C4-2B (cell line): ENCODE data around the gene OSBPL9.
"Not testable (repeated sequence)": the region's sequence is repeated elsewhere in the genome, so short reads cannot be mapped to it uniquely, and the experiment has no call there.

Experiments used
- H3K27ac ChIP-seq: fragments of 450-650 bp; 2 replicates; pipeline ENCODE4 v1.5.1; 2017
- CTCF ChIP-seq: fragments of 450-650 bp; conservative IDR thresholded peaks from 2 replicates; pipeline ENCODE4 v1.5.1; 2017; ENCODE audit warnings: mild to moderate bottlenecking
- ZFX ChIP-seq: fragments of 450-650 bp; IDR thresholded peaks from 2 replicates; pipeline ENCODE4 v1.6.1; 2017

Gene OSBPL9

GRCh38 chr1:51729824-51730301 lies 113.0 kb downstream of the OSBPL9 start:
- no peak overlapping the region for H3K27ac ChIP-seq
- TF ChIP-seq CTCF, result no peak
- TF ChIP-seq ZFX, result no peak

DNA sequence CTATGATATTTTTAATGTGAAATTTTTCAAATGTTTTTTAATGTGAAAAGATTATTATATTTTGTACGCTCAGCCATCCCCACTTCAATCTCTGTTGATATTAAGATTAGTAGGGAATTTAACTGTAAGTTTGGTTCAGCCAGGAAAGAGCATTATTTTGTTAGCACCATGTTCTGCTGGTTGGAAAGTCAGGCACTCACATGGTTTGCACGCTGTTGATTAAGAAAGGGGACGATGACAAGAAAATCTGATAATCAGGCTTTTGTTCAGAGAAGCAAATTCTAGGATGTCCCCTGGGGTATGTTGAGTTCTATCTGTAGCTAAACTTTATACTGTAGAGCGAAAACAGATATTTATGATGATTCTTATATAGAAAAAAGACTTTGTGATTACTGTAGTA lies 115.1 kb downstream of the OSBPL9 start:
- no peak overlapping the region for H3K27ac ChIP-seq

DNA sequence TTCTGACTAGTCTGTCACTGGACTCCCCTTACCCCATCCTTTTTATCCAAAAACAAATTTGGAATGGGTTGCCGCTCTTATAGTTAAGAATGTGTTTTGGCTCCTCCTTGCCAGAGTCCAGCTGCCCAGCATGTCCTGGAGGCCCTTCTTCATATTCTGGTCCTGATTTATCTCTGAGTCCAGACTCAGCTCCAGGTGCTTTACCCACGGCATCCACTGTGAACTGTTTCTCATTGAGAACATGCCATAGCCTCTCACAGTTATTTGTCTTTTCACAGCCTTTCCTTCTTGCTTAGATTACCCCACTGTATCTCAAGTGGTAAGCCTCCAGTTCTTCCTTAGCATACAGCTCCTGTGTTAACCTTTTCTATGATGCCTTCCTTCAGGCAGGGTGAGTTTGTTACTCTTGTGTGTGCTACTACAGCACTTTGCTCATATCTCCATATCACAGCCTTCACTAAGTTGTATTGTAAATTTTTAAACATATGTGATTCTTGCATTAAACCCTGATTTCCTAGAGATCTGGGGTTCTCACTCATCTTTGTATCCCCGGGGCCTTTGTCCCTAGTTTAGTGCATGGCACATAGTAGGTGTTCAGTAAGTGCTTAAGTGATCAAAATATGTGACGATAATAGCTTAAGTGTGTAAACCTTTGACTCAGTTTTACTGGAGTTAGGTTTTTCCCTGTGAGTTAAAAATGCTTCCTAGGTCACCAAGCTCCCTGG lies 116.0 kb downstream of the OSBPL9 start:
- TF ChIP-seq ZFX (no peak), CTCF (no peak)
- H3K27ac ChIP-seq, result no peak overlapping the region

More for the DNA sequence above, 115.1 kb downstream of the OSBPL9 start:
- TF ChIP-seq ZFX (no peak), CTCF (no peak)

- H3K27ac ChIP-seq, result not testable (repeated sequence)
Observed at GRCh38 chr1:51733426-51733774, 116.5 kb downstream of the OSBPL9 start.

DNA sequence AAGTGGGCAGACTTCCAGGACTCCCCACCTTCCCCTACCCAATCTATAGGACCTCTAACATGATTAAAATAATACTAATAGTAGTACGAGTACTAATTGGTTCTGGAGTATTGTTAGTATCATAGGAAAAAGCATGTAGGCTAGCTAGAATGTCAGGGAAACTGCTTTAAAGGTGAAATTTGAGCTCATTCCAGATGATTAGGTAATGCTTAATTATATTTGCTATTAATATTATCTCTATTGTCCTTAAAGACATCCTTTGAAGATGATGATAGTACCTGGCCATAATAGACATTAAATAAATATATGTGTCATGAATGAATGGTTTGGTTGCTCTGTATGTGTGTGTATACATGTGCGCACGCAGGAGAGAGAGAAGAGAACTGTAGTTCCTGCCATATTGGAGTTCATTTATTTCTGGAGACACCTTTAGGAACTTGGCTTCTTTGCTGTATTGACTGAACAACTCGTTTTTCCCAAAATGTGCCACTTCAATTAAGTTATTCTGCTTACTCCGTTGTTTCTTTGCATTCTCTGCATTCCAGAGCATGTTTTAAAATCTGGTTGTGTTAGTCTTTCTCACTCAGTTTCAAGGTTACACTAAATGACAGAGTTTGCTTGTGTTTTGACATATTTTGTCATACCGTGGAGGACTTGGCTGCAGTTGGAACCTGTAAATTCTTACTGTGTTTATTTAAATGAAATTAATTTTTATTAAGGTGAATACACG lies 117.1 kb downstream of the OSBPL9 start:
- H3K27ac ChIP-seq, result no peak overlapping the region
- no peak for TF ChIP-seq CTCF
- TF ChIP-seq ZFX, result no peak

- H3K27ac ChIP-seq, result no peak overlapping the region
- TF ChIP-seq CTCF (no peak), ZFX (no peak)
Observed at GRCh38 chr1:51734896-51735745, 118.2 kb downstream of the OSBPL9 start.

GRCh38 chr1:51735746-51736254 lies 118.9 kb downstream of the OSBPL9 start:
- no peak for TF ChIP-seq ZFX
- TF ChIP-seq CTCF, result no peak
- no peak overlapping the region for H3K27ac ChIP-seq
